ENCODE data around the gene EPAS1.
"Not testable (repeated sequence)": the region's sequence is repeated elsewhere in the genome, so short reads cannot be mapped to it uniquely, and the experiment has no call there.

The EPAS1 gene

DNA sequence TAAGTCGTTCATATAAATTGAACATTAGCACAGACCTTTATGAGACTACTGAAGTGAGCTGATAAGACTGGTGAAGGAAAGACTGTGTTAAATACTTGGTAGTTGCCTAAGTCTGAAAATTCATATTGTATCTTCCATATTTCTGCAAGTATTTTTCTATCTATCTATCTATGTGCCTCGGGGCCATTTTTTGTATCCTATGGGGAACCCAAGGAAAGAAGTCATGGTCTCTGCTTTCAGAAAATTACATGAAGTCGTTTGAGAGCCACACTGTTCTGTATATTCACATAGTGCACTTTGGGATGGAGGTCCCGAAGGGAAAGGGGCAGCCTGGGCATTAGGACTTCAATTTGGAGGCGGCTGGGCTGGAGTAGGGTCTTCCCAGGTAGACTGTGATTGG lies 89.6 kb downstream of the EPAS1 start:
- DNase-seq, result no peak

DNA sequence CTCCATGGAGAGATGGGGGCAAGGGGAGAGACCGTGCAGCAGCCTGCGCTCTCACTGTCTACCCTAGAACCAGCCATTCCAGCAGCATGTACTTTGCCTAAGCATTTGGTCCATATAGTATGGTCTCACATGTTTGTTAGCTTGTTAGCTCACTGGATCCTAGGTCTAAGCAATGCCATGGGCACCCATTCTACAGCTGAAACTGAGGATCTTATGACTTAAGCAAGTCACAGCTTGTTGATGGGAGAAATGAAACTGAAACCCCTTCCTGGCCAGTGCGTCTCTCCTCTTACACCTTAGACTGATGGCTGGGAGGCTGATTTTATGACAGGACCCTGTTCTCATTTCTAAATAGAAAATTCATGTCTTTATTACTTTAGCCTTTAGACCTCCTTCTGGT lies 90.1 kb downstream of the EPAS1 start:
- DNase-seq, result no peak

GRCh38 chr2:46387886-46388515 lies 90.8 kb downstream of the EPAS1 start:
- no peak for DNase-seq

GRCh38 chr2:46388881-46389280 lies 91.7 kb downstream of the EPAS1 start:
- DNase-seq, result no peak

DNA sequence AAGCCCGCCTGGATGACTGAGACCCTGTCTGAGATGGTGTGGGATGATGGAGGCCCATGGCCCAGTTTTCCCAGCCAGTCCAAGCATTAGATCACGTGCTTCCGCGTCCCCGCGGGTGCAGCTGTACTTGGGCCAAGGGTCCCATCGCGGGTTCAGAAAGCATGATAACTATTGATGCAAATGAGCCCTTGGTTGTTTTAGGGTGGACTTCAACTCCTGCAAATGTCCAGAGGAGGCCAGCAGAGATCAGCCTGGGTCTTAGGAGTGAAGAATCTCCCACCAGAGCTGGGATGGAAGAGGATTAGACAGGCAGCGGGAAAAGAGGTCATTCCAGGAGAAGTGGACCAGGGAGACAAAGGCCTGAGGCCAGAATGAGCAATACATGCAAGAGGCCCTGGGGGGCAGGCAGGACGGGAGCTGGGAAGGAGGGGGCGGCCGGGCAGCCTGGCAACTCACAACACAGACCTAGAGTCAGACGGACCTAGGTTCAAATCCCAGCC lies 92.3 kb downstream of the EPAS1 start:
- no peak for DNase-seq

GRCh38 chr2:46390036-46390435 lies 92.8 kb downstream of the EPAS1 start:
- DNase-seq, result no peak

DNA sequence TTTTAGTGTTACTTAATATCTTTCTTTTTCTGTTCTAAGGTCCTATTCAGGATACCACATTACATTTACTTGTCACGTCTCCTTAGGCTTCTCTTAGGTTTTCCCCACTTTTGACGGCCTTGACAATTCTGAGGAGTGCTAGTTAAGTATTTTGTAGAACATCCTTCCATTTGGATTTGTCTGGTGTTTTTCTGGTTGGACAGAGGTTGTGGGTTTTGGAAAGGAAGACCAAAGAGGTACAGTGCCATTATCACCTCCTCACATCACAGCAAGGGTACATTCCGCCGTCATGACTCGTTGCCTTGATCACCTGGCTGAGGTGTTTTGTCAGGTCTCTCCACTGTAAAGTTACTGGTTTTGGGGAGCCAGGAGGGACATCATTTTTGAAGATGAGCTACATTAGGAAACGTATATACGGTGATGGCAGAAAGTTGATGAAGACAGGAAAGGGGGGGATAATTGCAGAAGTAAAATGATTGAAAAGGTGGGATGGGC lies 93.7 kb downstream of the EPAS1 start:
- DNase-seq, result no peak

- no peak for DNase-seq
Observed at GRCh38 chr2:46392561-46393346, 95.5 kb downstream of the EPAS1 start.

DNA sequence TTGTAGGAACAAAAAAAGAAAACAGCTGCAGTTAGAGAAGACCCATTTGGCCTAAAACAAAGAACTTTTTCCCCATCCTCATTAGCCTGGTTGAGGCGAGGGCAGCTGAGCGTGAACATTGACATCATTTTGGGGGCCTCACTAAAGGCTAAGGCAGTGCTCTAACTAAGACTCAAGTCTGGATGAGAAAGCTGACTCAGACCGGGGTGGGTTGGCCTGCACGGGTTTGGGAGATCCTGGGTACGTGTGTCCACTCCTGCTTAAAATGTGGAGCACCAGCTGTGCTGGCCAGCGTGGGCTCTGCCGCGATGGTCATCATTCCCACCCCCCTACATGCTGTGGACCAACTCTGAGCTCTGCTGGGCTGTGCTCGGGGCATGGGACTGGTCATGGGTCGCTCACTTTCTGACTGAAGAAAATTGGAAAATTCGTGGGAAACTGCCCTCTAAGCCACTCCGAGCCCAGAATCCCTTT lies 96.2 kb downstream of the EPAS1 start:
- no peak for DNase-seq

- DNase-seq, result no peak
Observed at GRCh38 chr2:46393865-46394264, 96.7 kb downstream of the EPAS1 start.

DNA sequence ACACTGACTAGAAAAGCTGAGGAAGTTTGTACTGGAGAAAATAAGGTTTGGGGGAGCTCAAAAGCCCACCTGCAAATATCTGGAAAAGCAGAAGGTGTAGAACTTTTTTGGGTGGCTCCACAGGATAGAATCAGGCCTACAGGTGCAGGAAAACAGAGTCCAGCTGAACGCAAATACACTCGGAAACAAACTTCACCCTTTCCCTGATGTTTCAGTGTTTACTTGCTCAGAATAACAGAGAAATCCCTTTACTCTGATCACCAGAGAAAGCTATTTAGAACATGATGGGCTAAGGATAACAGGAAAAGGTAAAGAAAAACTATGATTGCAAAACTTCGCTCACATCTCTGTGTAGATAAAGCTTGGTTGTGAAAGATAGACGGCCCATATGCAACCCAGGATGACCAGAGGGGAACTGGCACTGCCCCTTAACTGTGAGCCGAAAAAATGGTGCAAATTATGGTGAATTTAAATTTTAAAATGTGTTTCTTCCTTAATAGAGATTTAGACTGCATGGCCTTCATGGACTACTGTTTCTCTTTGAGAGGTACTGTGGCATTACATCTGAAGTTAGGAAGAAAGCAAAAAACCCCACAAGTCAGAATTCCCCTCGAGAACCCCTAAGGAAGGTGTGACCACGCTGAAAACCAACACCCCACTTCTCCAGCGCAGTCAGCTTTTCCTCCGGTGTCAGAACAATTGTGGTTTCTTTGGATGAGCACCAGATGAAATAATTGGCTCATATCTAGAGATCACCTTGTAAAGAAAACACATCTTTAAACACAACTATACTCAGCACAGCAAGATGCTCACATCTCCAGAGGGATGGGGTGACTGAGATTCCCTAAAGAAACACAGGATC lies 97.7 kb downstream of the EPAS1 start:
- no peak for DNase-seq

- DNase-seq, result not testable (repeated sequence)
Observed at GRCh38 chr2:46395730-46396129, 98.5 kb downstream of the EPAS1 start.

- no peak for DNase-seq
Observed at GRCh38 chr2:46400016-46400415, 102.8 kb downstream of the EPAS1 start.

DNA sequence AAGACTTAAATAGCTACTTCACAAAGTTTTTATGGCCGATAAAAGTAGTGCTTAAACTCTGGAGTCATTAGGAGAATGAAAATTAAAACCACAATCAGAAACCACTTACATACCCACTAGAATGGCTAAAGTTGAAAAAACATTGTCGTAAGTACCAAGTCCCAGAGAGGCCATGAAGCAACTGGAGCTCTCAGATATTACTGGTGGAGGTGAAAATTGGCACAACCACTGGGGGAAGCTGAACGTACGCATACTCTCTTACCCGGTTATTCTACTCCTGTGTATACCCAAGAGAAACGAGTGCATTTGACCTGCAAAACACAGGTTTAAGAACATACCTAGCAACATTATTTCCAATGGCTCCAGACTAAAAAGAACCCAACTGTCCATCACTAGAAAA lies 105.7 kb downstream of the EPAS1 start:
- no peak for DNase-seq

GRCh38 chr2:46404181-46404759 lies 107.1 kb downstream of the EPAS1 start:
- no peak for DNase-seq

GRCh38 chr2:46407852-46408455 lies 110.7 kb downstream of the EPAS1 start:
- DNase-seq, result no peak

GRCh38 chr2:46409756-46410155 lies 112.5 kb downstream of the EPAS1 start:
- no peak for DNase-seq

DNA sequence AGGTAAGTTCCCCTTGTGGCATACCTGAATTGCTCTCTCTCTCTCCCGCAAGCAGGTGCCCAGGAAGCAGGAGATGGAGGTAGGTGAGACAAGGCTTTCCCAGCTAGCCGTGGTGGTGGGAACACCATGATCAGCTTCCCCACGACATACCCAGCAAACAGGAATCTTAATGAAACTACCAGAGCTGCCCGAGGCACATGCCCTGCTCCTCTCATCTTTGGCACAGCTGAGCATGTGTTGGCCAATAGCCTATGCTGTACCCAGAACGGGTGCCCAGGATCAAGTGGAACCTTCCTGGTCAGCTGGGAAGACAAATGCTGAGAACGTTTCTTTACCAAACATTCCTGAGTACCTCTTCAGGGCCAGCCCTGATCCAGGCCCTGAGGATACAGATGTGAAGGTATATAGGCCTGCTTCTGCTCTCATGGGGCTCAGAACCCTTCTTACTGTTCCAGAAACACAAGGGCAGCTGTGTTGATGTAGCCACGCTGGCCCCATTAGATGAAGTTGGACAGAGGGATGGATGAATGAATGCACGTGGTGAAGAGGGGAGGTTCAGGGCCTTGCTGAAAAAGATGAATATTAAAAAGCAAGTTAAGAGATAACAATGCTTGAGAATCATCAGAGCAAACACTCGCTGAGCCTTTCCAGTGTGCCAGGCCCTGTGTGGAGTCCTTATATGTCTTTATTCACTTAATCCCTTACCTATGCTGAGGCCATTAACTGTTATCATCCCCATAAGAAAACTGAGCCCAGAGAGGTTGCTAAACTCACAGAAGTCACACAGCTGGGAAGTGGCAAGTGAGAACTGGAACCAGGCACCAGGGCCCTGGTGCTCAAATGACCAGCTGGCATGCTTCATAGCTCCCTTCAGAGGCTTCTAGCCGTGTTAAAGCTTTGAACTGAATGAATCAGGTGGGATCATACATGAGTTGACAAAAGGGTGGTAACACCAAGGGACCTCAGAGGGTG lies 113.4 kb downstream of the EPAS1 start:
- no peak for DNase-seq

- DNase-seq, result no peak
Observed at GRCh38 chr2:46411245-46411641, 114.0 kb downstream of the EPAS1 start.

DNA sequence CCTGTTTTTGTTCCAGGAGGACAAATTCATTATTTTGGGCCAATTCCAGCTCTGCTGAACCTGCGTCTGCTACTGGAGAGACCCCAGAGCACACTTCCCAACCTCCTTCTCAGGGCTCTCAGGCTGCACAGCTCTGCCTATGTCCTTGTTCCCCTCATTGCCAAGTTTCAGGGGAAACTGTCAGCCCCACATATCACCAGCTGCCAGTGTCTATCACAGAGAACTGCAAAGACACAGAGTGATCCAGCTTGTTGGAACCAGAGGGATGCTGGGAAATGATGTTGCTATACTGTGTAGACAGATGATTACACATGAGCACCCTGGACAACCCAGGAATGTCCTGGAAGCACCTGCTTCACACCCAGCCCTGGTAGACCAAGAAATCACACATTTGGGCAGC lies 114.8 kb downstream of the EPAS1 start:
- no peak for DNase-seq

- DNase-seq, result no peak
Observed at GRCh38 chr2:46413111-46413510, 115.9 kb downstream of the EPAS1 start.

Measured in CD4-positive, alpha-beta T cell treated with Interleukin-15 for 1 hour (primary cell).